Stimulated activated CD4-positive, alpha-beta T cell treated with anti-CD3 and anti-CD28 coated beads, Interleukin-1b, Interleukin-23, amount 100 ng/mL, for 48 hours (primary cell): ENCODE data around the gene DDAH2.

Experiments used
- DNase-seq: peaks from one replicate; pipeline ENCODE4 v3.0.0-alpha.2; 2020

The DDAH2 gene

DNA sequence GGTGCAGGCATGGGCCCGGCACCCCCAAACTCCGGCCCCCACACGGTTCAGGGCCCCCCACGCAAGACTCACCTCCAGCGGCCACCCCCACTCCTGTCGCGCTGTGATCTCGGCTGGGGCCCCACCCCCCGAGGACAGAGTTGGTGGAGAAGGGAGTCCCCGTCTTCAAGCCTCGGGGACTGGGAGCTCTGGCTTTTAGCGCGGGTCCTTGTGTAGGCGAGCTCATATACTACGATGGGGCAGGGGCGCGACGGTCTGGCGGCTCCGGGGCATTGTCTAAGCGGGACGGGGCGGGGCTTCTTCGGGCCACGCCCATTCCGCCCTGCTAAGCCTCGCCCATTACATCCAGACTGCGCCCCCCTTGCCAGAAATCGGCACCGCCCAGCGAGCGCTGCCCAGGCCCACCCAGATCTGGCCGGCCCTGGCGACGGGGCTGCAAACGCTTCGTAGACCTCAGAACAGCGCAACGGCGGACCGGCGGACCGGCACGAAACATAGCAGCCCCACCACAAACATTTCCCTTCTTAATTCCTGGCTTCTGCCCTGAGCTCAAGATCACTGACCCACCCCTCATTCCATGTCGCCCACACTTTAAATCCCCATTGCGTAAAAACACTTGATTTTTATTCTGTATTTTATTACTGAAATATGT lies 1.0 kb upstream of the DDAH2 start:
- peak; percentile 55 for DNase-seq

DNA sequence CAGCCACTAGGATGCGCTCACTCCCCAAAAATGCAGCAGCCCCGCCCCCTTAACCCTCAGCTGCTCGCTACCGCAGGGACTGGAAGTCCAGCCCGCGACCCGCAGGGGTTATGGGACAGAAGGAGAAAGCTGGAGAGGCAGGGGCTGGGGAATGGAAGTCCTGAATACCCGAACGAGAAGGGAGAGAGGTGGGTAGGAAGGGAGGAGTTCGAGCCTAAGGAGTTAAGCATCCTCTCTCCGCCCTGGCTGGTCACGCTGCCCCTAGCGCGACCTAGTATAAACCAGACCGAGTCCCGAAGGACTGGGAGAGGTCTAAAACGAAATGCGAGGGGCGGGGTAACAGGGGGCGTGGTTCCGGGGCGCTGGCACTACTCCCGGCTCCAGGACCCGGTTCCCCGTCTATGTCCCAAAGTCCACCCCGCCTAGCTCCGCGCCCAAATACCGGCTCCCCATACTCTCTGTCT lies 448 bp upstream of the DDAH2 start:
- DNase-seq, result peak; percentile 69

DNA sequence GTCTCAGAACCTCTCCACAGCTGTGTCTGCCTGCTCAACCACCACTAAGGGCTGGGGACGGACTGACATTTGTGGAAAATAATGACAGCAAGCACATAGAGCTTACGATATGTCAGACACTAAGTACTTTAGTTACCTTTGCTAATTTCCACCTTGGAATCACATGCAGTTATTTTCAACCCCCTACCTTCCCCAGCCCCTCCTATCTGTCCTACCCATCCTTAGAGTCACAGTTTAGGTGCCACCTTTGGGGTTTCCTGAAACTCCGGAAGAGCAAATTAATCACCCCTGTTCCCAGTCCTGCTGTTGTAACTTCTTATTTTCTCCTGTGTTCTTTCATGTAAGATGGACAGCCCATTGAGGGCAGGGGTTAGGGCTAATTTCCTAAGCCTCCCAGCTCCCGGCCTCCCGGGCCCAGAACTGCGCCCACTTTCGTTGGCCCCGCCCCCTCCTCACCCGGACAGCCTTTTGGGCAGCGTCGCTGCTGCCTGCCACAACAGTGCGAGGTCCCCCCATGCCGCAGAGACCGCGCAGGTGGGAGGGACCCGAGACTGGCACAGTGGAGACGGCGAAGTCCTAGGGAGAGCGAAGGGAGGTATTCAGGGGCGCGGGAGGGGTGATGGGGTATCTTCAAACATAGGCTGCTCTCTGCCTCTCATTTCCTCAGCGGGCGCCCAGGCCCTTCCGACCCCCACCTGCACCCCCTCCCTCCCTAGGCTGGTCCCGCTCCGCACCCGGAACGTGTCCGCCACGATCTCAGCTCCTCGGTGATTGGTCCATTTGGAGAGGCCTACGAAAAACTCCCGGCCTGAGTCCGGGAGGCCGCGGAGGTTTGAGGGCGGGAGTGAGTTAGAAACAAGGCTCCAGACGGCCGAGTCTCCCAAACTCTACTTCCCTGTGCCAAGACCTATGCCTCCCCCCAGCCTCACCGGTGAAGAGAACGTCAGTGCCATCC lies 1.1 kb downstream of the DDAH2 start:
- DNase-seq, result no peak

DNA sequence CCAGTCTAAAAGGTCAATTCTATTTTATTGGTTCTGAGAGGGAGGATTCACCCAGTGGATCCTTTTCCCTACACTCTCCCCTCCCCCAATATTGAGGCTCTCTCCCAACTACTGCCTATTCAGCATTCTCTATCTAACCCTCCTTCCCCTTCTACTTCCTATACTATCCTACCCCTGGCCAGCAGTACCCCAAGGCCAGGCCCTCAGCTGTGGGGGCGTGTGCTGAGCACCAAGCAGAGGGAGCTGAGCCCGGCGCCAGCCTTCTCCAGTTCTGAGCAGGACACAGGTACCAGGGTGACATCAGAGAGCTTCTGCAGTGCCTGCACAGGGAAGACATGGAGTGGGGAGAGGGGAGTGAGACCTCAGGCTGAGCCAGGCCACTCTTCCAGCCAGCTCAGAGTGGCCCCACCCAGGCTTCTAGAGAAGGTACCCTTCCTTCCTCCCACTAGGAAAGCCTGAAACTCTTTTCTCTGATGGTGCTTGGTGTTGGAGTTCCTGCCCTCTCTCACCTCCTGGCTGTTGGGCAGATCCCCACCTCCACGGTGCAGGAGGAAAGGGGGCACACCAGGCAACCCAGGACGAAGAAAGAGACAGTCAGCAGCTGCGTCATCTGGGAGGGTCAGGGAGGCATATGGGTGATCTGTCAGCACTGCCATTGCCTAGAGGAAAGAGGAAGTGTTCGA lies 1.9 kb downstream of the DDAH2 start:
- DNase-seq, result no peak

DNA sequence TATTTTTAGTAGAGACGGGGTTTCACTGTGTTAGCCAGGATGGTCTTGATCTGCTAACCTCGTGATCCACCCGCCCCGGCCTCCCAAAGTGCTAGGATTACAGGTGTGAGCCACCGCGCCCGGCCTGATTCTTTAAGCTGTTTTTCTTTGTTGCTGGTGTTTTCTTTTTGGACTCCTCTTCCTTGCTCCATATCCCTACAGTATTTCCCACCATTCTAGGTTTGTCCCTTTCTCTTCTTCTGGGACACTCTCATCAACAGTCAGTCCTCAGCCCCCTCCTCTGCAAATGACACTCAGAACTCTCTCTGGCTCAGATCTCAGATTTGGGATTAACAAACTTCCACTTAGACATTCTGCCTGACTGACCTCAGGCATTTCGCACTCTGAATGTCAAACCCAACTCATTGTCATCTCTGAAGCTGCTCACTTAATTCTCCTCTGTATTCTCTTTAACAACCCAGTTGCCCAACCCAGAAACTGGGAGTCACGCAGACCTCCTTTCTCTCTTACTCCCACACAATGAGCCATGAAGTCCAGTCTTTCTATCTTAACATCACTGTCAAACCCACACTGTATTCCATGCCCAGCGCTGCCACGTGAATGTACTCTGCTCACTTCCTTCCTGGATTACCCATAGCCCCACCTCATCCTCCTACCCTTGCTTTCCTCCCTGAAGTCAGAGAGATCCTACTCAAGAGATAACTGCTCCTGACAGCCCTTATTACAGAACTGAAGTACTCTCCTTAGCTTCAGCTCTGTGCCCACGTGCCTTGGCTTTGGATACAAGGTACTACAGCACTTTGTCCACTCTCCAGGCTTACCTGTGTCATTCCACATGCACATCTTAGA lies 3.4 kb downstream of the DDAH2 start:
- DNase-seq, result no peak

DNA sequence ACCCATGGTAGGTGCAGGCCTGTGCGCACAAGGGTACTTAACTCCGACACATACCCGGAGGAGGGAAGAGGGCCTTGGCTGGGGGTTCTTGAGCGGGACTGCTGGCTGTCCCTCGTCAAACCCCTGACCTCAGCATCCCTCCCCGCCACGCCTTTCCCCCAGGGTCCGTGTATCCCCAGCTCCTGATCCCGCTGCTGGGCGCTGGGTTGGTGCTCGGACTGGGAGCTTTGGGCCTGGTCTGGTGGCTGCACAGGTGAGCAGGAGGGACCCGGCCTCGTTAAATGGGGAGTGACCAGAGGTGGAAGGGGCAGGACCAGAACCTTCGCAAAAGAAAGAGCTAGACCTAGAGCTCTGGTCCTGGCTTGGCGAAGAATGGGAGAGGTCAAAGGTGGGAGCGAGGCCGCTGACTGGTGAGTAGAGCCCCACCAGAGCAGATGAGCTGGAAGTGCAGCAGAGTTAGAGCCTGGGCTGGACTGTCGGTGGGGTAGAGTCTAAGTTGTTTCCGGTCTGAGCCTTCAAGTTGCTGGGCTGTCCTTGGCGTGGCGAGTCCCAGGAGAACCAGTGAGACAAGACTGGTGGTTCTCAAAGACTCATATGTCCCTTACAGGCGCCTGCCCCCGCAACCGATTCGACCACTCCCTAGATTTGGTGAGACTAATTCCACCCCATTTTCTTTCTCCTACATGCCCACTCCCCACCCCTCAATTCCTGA lies 5.0 kb downstream of the DDAH2 start:
- no peak for DNase-seq

DNA sequence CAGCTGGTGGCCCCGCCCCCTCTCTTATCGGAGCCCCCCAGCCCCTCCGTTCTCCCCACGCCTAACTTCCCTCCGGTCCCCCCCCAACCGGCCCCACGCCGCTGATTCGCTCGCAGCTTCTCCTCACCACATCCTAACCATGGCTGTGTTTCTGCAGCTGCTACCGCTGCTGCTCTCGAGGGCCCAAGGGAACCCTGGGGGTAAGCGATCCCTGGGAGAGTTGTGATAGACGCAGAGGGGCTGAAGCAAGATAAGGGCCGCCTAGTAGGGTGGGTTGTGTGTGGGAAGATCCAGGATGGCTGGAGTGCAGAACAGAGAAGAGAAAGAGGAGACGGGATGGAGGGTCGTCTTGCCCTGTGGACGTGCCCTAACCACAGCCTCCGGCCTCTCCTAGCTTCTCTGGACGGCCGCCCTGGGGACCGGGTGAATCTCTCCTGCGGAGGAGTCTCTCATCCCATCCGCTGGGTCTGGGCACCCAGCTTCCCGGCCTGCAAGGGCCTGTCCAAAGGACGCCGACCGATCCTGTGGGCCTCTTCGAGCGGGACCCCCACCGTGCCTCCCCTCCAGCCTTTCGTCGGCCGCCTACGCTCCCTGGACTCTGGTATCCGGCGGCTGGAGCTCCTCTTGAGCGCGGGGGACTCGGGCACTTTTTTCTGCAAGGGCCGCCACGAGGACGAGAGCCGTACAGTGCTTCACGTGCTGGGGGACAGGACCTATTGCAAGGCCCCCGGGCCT lies 5.7 kb downstream of the DDAH2 start, which contains the start of gene MPIG6B:
Gene MPIG6B, plus strand, starts transcription at position 129 of the 735 bp plus-strand sequence. Its CDS starts 11 bp downstream, at position 140.
- no peak for DNase-seq

DNA sequence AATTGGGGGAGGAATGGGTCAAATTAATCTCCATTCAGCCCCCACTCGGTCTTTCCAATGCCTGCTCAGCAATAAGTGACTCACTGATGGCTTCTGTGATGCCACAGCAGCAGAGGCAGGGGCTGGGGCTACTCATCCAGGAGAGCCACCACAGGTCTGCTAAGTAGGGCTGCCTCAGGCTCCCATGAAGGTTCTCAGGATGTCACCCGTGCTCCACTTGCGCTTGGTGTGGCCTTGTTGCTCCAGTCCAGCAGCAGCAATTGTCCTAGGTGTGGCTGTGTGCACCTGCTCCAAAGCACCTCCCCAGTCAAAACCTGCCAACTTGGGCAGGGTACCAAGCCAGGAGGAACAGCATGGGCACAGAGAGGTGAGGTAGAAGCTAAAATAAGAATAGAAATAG lies 6.9 kb downstream of the DDAH2 start:
- no peak for DNase-seq

DNA sequence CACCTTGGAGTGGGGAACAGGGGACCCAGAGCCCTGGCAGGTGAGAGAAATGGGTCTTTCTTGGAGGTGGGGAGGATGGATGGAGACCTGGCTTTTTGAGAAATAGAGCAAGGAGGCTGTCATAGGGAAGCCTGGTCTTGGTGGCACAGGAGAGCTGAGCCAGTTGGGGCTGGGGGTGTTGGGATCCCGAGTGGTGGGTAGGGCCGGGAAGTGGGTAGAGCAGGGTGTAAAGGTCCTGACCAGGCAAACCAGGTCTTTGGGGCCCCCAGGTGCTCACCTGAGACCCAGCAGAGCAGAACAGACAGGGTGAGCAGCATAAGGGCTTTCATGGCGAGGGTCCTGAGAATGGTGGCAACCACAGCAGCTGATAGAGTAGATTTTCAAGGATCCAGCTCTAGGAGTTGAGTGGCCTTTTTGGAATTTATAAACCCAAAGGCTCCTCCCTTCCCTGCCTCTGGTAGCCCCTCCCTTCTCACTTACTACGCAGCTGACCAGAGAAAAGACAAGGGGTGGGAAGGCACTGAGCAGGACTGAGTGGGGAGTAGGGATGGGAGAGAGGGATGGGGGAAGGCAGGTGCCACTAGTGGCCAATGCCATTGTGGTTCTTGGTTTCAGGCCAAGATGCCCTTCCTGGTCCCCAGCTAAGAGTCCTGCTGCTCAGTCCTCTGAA lies 7.6 kb downstream of the DDAH2 start, which contains the start of gene LY6G6C:
Gene LY6G6C, minus strand, starts transcription at position 396 of the 670 bp plus-strand sequence. Its CDS starts 67 bp downstream, at position 329.
- DNase-seq, result no peak

DNA sequence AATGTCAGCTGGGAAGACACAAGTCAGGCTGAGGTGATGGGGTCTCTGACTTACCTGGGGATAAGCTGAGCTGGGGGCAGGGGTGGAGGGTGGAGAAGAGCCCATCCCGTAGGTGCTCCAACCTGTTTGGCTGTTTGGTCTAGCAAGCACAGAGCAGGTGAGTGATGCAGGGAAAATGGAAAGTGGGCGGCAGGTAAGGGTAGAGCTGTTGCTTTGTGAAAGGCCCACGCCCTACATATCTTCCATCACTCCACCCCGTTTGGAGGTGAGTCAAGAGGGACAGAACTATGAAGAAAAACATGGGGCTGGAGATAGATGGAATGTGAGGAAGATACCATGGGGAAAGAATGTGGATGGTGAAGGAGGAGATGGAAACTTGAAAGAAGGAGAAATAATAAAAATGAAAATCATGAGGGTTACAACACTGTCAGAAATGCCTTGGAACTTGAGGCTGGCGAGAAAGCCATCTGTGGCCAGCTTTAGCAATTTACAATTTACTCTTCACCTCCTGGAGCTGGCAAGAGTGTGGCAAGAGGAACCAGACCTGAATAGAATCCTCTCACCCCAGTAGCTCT lies 8.8 kb downstream of the DDAH2 start:
- DNase-seq, result no peak

DNA sequence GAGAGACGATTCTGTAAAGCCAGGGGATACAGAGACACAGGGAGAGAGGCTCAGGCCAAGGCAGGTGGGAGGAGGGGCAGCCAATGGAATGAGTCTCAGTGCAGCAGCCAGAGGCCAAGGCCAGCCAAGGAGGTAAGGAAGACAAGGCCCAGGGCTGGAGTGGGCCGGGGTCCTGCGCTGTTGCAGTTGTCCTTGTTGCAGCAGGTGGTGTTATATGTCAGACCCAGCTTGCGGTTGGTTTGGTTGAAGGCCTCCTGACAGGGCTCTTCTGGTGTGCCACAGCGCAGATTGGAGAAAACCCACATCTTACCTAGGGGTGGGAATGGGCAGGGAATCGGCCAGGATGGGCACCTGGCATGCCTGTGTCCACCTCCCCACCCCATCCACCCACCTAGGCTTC lies 10.1 kb downstream of the DDAH2 start:
- no peak for DNase-seq

DNA sequence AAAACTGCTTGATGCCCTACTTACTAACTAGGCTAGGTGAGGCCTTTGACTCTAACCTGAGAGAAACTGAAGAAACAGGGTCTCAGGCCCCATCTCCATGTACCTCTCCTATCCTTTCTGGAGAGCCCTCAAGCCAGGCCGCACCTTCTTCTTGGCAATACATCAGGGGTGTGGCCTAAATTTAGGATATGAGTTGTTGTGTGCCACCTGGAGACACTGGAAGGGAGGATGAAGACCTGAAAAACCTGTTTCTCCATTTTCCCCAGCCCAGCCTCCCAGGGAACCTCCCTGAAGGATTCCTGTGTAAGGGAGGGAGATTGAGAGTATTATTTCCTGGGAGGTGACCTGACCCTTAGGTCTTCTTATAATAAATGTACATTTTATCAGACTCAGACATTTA lies 10.8 kb downstream of the DDAH2 start:
- no peak for DNase-seq

DNA sequence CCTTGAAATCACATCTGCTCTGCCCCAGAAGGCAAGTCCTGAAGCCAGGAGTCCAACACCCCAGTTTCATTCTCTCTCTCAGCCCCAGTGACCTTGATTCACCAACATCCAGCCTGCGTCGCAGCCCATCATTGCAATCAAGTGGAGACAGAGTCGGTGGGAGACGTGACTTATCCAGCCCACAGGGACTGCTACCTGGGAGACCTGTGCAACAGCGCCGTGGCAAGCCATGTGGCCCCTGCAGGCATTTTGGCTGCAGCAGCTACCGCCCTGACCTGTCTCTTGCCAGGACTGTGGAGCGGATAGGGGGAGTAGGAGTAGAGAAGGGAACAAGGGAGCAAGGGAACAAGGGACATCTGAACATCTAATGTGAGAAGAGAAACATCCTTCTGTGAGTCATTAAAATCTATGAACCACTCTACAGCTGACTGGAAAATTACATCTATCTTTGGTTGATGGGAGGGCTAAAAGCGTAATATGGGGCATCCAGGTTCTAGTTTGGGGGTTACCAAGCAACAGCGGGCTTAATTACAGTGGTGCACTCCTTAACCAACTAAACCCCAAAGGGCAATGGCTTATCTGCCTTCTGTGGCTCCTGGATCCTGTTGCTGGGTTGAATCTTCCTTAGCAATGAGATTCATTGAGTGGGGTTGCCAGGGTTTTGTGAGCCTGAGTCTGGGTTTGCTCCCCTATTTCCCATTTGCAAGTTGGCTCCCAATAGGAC lies 11.4 kb downstream of the DDAH2 start:
- DNase-seq, result no peak

DNA sequence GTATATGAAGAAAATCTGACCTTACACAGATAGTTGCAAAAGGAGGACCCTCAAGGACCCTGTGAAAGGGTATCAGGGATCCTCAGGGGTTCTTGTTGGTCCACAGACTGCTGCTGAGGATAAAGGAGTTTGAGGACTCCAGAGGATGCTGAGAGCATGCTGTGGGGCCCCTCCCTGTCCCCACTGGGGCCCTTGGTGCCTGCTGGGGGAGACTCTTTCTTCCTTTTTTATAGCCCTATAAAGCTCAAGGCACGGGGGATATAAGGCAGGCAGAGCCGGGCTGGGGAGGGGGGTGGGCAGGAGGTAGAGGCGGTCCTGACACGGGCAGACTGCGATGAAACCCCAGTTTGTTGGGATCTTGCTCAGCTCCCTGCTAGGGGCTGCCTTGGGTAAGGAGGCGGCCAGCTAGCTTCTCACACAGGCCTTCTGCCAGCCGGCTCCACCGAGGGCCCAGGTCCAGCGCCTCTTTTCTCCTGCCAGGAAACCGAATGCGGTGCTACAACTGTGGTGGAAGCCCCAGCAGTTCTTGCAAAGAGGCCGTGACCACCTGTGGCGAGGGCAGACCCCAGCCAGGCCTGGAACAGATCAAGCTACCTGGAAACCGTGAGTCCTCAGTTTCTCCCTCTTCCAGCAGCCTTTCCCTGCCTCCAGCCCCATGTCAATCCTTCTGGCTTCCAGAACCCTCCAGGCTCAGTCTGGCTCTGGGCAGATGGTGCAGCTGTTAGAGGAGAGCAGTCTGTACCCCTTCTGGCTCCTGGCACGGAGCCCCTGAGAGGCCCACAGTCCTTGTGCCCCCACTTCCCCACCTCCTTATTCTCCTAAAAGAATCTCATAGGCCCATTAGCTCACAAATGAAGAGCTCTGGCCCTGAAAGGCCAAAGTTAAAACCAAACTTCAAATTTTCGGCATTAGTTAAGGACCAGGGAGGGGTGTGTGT lies 13.8 kb downstream of the DDAH2 start, which contains the start of gene LY6G6D:
Gene LY6G6D, plus strand, starts transcription at position 327 of the 937 bp plus-strand sequence. Its CDS starts 8 bp downstream, at position 335.
- no peak for DNase-seq

DNA sequence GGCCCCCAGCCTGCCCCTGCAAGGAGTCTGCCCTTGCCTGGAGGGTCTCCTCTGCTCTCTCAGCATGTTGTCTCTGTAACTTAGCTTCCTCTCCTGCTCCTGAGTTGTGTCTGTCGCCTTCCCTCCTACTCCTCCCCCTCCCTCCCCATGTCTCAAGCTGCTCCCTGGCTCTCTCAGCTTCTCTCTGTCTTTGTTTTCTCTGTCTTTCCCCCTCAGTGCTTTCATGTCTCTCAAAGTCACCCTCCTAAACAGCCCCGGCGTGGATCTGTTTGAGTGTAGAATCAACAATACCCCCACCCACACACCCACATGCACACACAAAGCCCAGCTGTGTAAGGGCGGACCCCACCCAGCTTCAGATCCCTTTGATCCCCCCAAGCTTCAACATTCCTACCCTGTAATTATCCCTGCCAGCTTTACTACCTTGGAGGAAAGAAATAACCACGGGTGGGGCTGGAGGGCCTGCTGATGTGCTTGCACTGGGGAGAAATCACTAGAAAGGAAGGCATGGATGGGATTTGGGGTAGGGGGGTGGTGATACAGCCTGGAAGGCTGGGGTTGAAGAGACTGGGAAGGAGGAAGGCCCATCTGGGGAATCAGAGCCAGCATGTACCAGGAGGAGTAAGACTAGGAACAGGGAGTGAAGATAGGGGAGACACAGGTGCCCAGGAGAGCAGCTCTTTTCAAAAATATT lies 15.0 kb downstream of the DDAH2 start:
- no peak for DNase-seq

DNA sequence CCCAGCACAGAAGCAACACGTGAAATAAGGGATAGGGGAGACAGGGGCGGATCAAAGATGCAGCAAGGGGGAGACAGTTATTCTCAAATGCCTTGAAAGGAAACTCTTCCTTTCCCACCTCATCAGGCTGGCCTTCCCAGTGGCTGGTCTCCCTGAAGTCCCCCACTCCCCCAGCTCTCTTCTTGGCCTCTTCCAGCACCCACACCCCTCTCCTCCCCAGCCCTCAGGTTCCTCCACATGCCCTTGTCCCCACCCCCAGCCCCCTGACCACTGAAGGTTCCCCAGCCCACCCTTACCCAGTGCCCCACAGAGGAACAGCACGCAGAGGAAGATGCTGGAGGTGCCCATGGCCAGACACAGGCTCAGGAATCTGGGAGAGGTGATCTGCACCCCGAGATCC lies 15.6 kb downstream of the DDAH2 start:
- DNase-seq, result no peak

DNA sequence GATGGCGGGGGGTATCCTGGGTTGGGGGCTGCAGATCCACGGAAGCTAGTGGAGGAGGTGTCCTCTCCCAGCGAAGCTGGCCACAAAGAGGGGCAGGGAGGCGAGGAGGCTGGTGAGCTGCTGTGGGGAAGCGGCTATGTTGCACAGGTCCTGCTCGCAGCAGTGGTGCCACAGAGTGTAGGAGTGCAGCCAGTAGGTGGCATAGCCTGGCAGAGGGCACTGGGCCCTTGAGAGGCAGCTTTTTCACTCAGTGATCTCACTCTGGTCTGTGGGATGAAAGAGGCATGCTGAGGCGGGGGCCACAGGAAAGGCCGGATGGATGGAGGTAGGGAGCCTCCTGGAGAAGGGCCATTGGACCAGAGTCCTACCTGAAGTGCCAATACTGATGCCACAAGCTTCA lies 16.8 kb downstream of the DDAH2 start:
- no peak for DNase-seq
